Stimulated activated CD4-positive, alpha-beta T cell treated with anti-CD3 and anti-CD28 coated beads, Interleukin-12 subunit alpha, Interleukin-12 subunit beta, amount 100 ng/mL, for 4 hours (primary cell): Measurements from ENCODE around the gene CAMK2N2.

Experiments
- DNase-seq: peaks from one replicate; pipeline ENCODE4 v3.0.0-alpha.2; 2020

Gene CAMK2N2

DNA sequence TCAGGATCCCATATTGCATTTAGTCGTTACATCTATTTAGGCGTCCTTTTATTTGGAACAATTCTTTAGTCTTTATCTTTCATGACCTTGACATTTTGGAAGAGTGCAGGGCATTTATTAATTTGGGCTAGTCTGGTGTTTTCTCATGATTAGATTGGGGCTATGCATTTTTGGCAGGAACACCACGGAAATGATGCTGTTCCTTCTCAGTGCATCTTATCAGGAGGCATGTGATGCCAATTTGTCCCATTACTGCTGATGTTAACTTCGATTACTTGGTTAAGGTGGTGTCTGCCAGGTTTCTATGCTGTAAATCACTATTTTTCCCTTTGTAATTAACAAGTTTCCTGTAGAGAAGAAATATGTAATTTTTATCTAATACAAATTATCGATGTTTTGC is 50.1 kb downstream of the CAMK2N2 start:
- DNase-seq, result no peak
